Mucosa of stomach (tissue), 1 donor: ENCODE results near the gene RALGAPA1.
"Not testable (repeated sequence)": the region's sequence is repeated elsewhere in the genome, so short reads cannot be mapped to it uniquely, and the experiment has no call there.

Experiments used
- H3K27me3 ChIP-seq: one replicate; pipeline ENCODE4 v1.7.0; 2013; ENCODE audit warnings: mild to moderate bottlenecking, low read length; ENCODE audit not compliant: control insufficient read depth, insufficient read depth
- H3K36me3 ChIP-seq: one replicate; pipeline ENCODE4 v1.7.0; 2013; ENCODE audit warnings: low read length; ENCODE audit not compliant: control insufficient read depth, insufficient read depth
- H3K4me1 ChIP-seq: one replicate; pipeline ENCODE4 v1.7.0; 2013; ENCODE audit warnings: mild to moderate bottlenecking, low read length; ENCODE audit not compliant: control insufficient read depth, insufficient read depth
- H3K4me3 ChIP-seq: one replicate; pipeline ENCODE4 v1.7.0; 2013; ENCODE audit warnings: low read length
- H3K9ac ChIP-seq: one replicate; pipeline ENCODE4 v1.7.0; 2013; ENCODE audit warnings: mild to moderate bottlenecking, low read length, moderate library complexity
- H3K9me3 ChIP-seq: one replicate; pipeline ENCODE4 v1.7.0; 2013; ENCODE audit warnings: mild to moderate bottlenecking, low read length, moderate library complexity; ENCODE audit not compliant: control insufficient read depth
- donor health status: Pancreatic carcinoma.

RALGAPA1 gene

DNA sequence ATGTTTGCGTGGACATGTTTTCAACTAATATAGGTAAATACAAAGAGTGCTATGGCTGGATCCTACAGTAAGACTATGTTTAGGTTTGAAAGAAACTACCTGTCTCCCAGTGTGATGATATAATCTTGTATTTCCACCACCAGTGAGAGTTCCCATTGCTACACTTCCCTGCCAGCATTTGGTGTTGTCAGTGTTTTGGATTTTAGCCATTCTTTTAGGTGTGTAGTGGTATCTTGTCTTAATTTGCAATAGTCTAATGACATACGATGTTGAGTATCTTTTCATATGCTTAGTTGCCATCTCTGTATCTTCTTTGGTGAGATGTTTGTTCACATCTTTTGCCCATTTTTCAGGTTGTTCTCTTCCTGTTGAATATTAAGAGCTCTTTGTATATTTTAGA lies 103.5 kb downstream of the RALGAPA1 start:
- Histone ChIP-seq H3K36me3 (no peaks in the 10 kb centered on the region), H3K27me3 (no peaks in the 10 kb centered on the region), H3K9ac (no peak overlapping the region), H3K4me3 (no peak overlapping the region), H3K4me1 (no peaks in the 10 kb centered on the region), H3K9me3 (no peaks in the 10 kb centered on the region)

- Histone ChIP-seq H3K9ac (no peak overlapping the region), H3K4me1 (no peaks in the 10 kb centered on the region), H3K27me3 (no peaks in the 10 kb centered on the region), H3K9me3 (no peaks in the 10 kb centered on the region), H3K4me3 (no peak overlapping the region), H3K36me3 (no peaks in the 10 kb centered on the region)
Observed at GRCh38 chr14:35704793-35705493, 104.2 kb downstream of the RALGAPA1 start.

GRCh38 chr14:35701531-35701930 lies 107.6 kb downstream of the RALGAPA1 start:
- H3K36me3 ChIP-seq = no peaks in the 10 kb centered on the region
- H3K9me3 ChIP-seq = no peaks in the 10 kb centered on the region
- H3K9ac ChIP-seq = no peak overlapping the region
- no peaks in the 10 kb centered on the region for H3K27me3 ChIP-seq
- H3K4me1 ChIP-seq = no peaks in the 10 kb centered on the region
- H3K4me3 ChIP-seq = no peak overlapping the region

- H3K4me1 ChIP-seq = no peaks in the 10 kb centered on the region
- H3K9me3 ChIP-seq = no peaks in the 10 kb centered on the region
- no peaks in the 10 kb centered on the region for H3K27me3 ChIP-seq
- no peaks in the 10 kb centered on the region for H3K36me3 ChIP-seq
- H3K9ac ChIP-seq = no peak overlapping the region
- H3K4me3 ChIP-seq = no peak overlapping the region
Observed at GRCh38 chr14:35699791-35700444, 109.2 kb downstream of the RALGAPA1 start.

DNA sequence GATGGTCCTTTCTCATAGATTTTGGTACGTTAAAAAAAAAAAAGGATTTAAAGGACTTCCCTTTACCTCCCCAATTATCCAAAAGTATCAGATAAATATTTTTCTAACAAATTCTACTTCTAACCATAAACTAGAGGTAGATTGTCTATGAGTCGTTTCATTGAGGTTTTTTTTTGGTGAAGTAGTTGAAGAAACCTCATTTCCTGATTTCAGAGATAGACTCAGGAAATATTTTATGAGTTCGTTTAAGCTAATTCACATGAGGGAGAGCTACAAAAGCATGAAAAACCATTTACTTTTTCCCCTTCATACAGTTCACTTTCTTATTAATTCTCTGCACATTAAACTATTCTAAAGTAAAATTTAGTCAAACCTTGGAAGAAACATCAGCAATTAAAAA lies 112.5 kb downstream of the RALGAPA1 start:
- H3K9me3 ChIP-seq = no peaks in the 10 kb centered on the region
- no peaks in the 10 kb centered on the region for H3K27me3 ChIP-seq
- no peaks in the 10 kb centered on the region for H3K36me3 ChIP-seq
- H3K4me1 ChIP-seq = no peaks in the 10 kb centered on the region
- H3K4me3 ChIP-seq = no peak overlapping the region
- H3K9ac ChIP-seq = no peak overlapping the region

DNA sequence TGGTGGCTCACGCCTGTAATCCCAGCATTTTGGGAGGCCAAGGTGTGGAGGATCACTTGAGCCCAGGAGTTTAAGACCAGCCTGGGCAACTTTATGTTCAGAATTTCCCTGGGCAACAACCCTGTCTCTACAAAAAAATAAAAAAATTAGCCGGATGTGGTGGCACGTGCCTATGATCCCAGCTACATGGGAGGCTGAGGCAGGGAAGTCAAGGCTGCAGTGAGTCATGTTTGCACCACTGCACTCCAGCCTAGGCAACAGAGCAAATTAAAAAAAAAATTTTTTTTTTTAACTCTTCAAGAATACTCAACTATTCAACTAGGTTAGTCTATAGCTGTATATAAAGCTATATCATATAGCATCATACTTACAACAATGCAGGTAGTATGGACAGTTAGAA lies 113.0 kb downstream of the RALGAPA1 start:
- no peaks in the 10 kb centered on the region for H3K36me3 ChIP-seq
- H3K9me3 ChIP-seq = no peaks in the 10 kb centered on the region
- H3K4me1 ChIP-seq = no peaks in the 10 kb centered on the region
- H3K9ac ChIP-seq = no peak overlapping the region
- H3K4me3 ChIP-seq = no peak overlapping the region
- no peaks in the 10 kb centered on the region for H3K27me3 ChIP-seq

- no peaks in the 10 kb centered on the region for H3K9me3 ChIP-seq
- no peak overlapping the region for H3K4me3 ChIP-seq
- no peak overlapping the region for H3K9ac ChIP-seq
- H3K4me1 ChIP-seq = no peaks in the 10 kb centered on the region
- no peaks in the 10 kb centered on the region for H3K36me3 ChIP-seq
- H3K27me3 ChIP-seq = no peaks in the 10 kb centered on the region
Observed at GRCh38 chr14:35695647-35696046, 113.4 kb downstream of the RALGAPA1 start.

DNA sequence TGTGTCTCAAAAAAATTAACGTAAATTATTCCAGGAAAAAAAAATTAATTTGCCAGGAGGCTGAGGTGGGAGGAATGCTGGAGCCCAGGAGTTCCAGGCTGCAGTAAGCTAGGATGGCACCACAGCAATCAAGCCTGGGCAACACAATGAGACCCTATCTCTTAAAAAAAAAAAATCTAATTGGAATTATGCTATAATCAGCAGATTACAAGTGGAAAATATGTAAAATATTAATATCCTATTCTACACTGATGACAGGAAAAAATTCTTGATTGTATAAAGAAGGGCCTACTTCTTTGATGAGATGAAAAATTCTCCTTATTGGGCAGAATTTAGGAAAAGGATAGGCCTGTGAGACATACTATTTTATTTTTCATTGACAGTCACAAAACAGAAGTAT lies 114.0 kb downstream of the RALGAPA1 start:
- no peaks in the 10 kb centered on the region for H3K4me1 ChIP-seq
- H3K9me3 ChIP-seq = no peaks in the 10 kb centered on the region
- H3K36me3 ChIP-seq = no peaks in the 10 kb centered on the region
- H3K4me3 ChIP-seq = no peak overlapping the region
- no peaks in the 10 kb centered on the region for H3K27me3 ChIP-seq
- H3K9ac ChIP-seq = no peak overlapping the region

- H3K9ac ChIP-seq = no peak overlapping the region
- H3K36me3 ChIP-seq = no peaks in the 10 kb centered on the region
- no peaks in the 10 kb centered on the region for H3K4me1 ChIP-seq
- H3K4me3 ChIP-seq = no peak overlapping the region
- no peaks in the 10 kb centered on the region for H3K9me3 ChIP-seq
- no peaks in the 10 kb centered on the region for H3K27me3 ChIP-seq
Observed at GRCh38 chr14:35689000-35689460, 120.1 kb downstream of the RALGAPA1 start.

GRCh38 chr14:35688126-35688826 lies 120.8 kb downstream of the RALGAPA1 start:
- H3K4me3 ChIP-seq = no peak overlapping the region
- no peaks in the 10 kb centered on the region for H3K9me3 ChIP-seq
- no peaks in the 10 kb centered on the region for H3K4me1 ChIP-seq
- H3K36me3 ChIP-seq = no peaks in the 10 kb centered on the region
- no peak overlapping the region for H3K9ac ChIP-seq
- H3K27me3 ChIP-seq = no peaks in the 10 kb centered on the region

GRCh38 chr14:35687335-35687939 lies 121.7 kb downstream of the RALGAPA1 start:
- Histone ChIP-seq H3K4me1 (no peaks in the 10 kb centered on the region), H3K9ac (no peak overlapping the region), H3K27me3 (no peaks in the 10 kb centered on the region), H3K36me3 (no peaks in the 10 kb centered on the region), H3K9me3 (no peaks in the 10 kb centered on the region), H3K4me3 (no peak overlapping the region)

GRCh38 chr14:35683688-35684087 lies 125.4 kb downstream of the RALGAPA1 start:
- not testable (repeated sequence) for H3K27me3 ChIP-seq, H3K4me1 ChIP-seq, H3K9me3 ChIP-seq, H3K9ac ChIP-seq, H3K4me3 ChIP-seq, H3K36me3 ChIP-seq
